ENCODE results near the gene EVI5.

The EVI5 gene

GRCh38 chr1:92822879-92823278 is 38.0 kb upstream of the EVI5 start:
- no peak for TF ChIP-seq CTCF (conservative IDR thresholded peaks at IDR 0.05)
- no peak overlapping the region for H3K27ac ChIP-seq

GRCh38 chr1:92820551-92820950 is 35.6 kb upstream of the EVI5 start:
- TF ChIP-seq CTCF (conservative IDR thresholded peaks at IDR 0.05) = no peak
- H3K27ac ChIP-seq = no peak overlapping the region

- no peak for TF ChIP-seq CTCF (conservative IDR thresholded peaks at IDR 0.05)
- no peak overlapping the region for H3K27ac ChIP-seq
Observed at GRCh38 chr1:92820024-92820423, 35.1 kb upstream of the EVI5 start.

GRCh38 chr1:92817986-92818764 is 33.3 kb upstream of the EVI5 start:
- H3K27ac ChIP-seq = peak overlapping the region; percentile 87
- TF ChIP-seq CTCF (conservative IDR thresholded peaks at IDR 0.05) = peak; percentile 57

- H3K27ac ChIP-seq = peak overlapping the region; percentile 87
- TF ChIP-seq CTCF (conservative IDR thresholded peaks at IDR 0.05) = no peak
Observed at GRCh38 chr1:92817137-92817697, 32.3 kb upstream of the EVI5 start.

- peak overlapping the region; percentile 87 for H3K27ac ChIP-seq
- TF ChIP-seq CTCF (conservative IDR thresholded peaks at IDR 0.05) = no peak
Observed at GRCh38 chr1:92816732-92817131, 31.8 kb upstream of the EVI5 start.

- H3K27ac ChIP-seq = no peak overlapping the region
- no peak for TF ChIP-seq CTCF (conservative IDR thresholded peaks at IDR 0.05)
Observed at GRCh38 chr1:92808381-92808780, 23.5 kb upstream of the EVI5 start.
